ENCODE results near the gene TUT1. TPM values are rescaled to one million over a fixed set of nuclear protein-coding genes. Genes with fewer than 3 reads are reported as not detected.

The TUT1 gene
- total RNA-seq, 6 experiments from 2014 or later: 14.6 to 18.0 (median 16.9) TPM

- Mint-ChIP-seq H3K27ac (peak overlapping the region; percentile 89), H3K36me3 (ENCODE audit: low read depth) (peaks cover 50% of the 10 kb centered on the region), H3K4me3 (peak overlapping the region; percentile 96), H3K4me1 (ENCODE audit: low read depth) (peaks cover 40% of the 10 kb centered on the region), H3K27me3 (ENCODE audit: insufficient read depth) (peaks cover 13% of the 10 kb centered on the region), H3K9me3 (no peaks in the 10 kb centered on the region)
- peak; percentile 3; the same call in 1 of the 2 replicates for TF ChIP-seq CTCF (IDR thresholded peaks at IDR 0.05)
- peak; percentile 26 for DNase-seq
Measured at GRCh38 chr11:62602141-62603071, 11.1 kb upstream of the TUT1 start.

- DNase-seq: peak; percentile 97
- Mint-ChIP-seq H3K27me3 (ENCODE audit: insufficient read depth) (peaks cover 15% of the 10 kb centered on the region), H3K27ac (peak within 1 kb of the TSS; percentile 89), H3K4me3 (peak within 1 kb of the TSS; percentile 96), H3K36me3 (ENCODE audit: low read depth) (peaks cover 49% of the 10 kb centered on the region), H3K9me3 (no peaks in the 10 kb centered on the region), H3K4me1 (ENCODE audit: low read depth) (peaks cover 40% of the 10 kb centered on the region)
- TF ChIP-seq CTCF (IDR thresholded peaks at IDR 0.05): no peak
Measured at GRCh38 chr11:62601372-62602140, 10.2 kb upstream of the TUT1 start, which contains the start of gene MTA2. Gene MTA2 (minus strand): TSS chr11:62601865. CDS start chr11:62601450, 415 bp downstream.

- peak overlapping the region; percentile 89 for H3K27ac Mint-ChIP-seq
- no peak for TF ChIP-seq CTCF (IDR thresholded peaks at IDR 0.05)
- H3K9me3 Mint-ChIP-seq: no peaks in the 10 kb centered on the region
- peak overlapping the region; percentile 96 for H3K4me3 Mint-ChIP-seq
- no peak for DNase-seq
- peaks cover 15% of the 10 kb centered on the region for H3K27me3 Mint-ChIP-seq (ENCODE audit: insufficient read depth)
- peaks cover 40% of the 10 kb centered on the region for H3K4me1 Mint-ChIP-seq (ENCODE audit: low read depth)
- H3K36me3 Mint-ChIP-seq (ENCODE audit: low read depth): peaks cover 49% of the 10 kb centered on the region
Measured at GRCh38 chr11:62601122-62601371, 9.7 kb upstream of the TUT1 start.

- Mint-ChIP-seq H3K36me3 (ENCODE audit: low read depth) (peaks cover 50% of the 10 kb centered on the region), H3K27me3 (ENCODE audit: insufficient read depth) (peaks cover 15% of the 10 kb centered on the region)
- no peak for DNase-seq
Measured at GRCh38 chr11:62600367-62601121, 9.2 kb upstream of the TUT1 start.

More at GRCh38 chr11:62600367-62601121, 9.2 kb upstream of the TUT1 start:
- H3K4me3 Mint-ChIP-seq: peak overlapping the region; percentile 96
- no peak for TF ChIP-seq CTCF (IDR thresholded peaks at IDR 0.05)
- H3K4me1 Mint-ChIP-seq (ENCODE audit: low read depth): peaks cover 40% of the 10 kb centered on the region
- H3K9me3 Mint-ChIP-seq: no peaks in the 10 kb centered on the region
- peak overlapping the region; percentile 89 for H3K27ac Mint-ChIP-seq
